B cell (primary cell): ENCODE measurements around the gene GALNT4.

Experiments
- EZH2 ChIP-seq: IDR thresholded peaks from 2 replicates; pipeline ENCODE4 v1.6.1; 2012; ENCODE audit warnings: borderline replicate concordance, low read depth, mild to moderate bottlenecking, moderate library complexity, low read length; ENCODE audit not compliant: insufficient read depth, poor library complexity, severe bottlenecking
- TF ChIP-seq, protein P1 (sequence below): fragments of 200-600 bp; IDR thresholded peaks from one replicate; pipeline ENCODE4 v1.8.0; 2022; ENCODE audit warnings: antibody characterized with exemption, mild to moderate bottlenecking

- TF ChIP-seq, protein P1, sequence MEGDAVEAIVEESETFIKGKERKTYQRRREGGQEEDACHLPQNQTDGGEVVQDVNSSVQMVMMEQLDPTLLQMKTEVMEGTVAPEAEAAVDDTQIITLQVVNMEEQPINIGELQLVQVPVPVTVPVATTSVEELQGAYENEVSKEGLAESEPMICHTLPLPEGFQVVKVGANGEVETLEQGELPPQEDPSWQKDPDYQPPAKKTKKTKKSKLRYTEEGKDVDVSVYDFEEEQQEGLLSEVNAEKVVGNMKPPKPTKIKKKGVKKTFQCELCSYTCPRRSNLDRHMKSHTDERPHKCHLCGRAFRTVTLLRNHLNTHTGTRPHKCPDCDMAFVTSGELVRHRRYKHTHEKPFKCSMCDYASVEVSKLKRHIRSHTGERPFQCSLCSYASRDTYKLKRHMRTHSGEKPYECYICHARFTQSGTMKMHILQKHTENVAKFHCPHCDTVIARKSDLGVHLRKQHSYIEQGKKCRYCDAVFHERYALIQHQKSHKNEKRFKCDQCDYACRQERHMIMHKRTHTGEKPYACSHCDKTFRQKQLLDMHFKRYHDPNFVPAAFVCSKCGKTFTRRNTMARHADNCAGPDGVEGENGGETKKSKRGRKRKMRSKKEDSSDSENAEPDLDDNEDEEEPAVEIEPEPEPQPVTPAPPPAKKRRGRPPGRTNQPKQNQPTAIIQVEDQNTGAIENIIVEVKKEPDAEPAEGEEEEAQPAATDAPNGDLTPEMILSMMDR: no peak
- TF ChIP-seq EZH2: no peak
Measured at GRCh38 chr12:89544681-89545184, 20.1 kb upstream of the GALNT4 start.
